GM18508 (cell line): ENCODE measurements around the gene LY6G6C.
"Not testable (repeated sequence)": the region's sequence is repeated elsewhere in the genome, so short reads cannot be mapped to it uniquely, and the experiment has no call there.

Experiments
- ATAC-seq: cut with Tn5 transposase; IDR thresholded peaks from one replicate; pipeline ENCODE4 v1.9.1; 2021; ENCODE audit warnings: moderate number of reproducible peaks; ENCODE audit not compliant: insufficient read depth, unreplicated experiment

The LY6G6C gene

GRCh38 chr6:31709157-31709556, 12.4 kb downstream of the LY6G6C start:
- not testable (repeated sequence) for ATAC-seq

- ATAC-seq = no peak
Measured at GRCh38 chr6:31708224-31708623, 13.3 kb downstream of the LY6G6C start.

GRCh38 chr6:31707701-31708100, 13.8 kb downstream of the LY6G6C start:
- no peak for ATAC-seq

- no peak for ATAC-seq
Measured at GRCh38 chr6:31706599-31706998, 14.9 kb downstream of the LY6G6C start, which contains the start of gene LY6G6F. Gene LY6G6F (plus strand): TSS chr6:31706866. CDS start chr6:31706907, 41 bp downstream.

GRCh38 chr6:31705931-31706330, 15.6 kb downstream of the LY6G6C start:
- ATAC-seq = no peak

GRCh38 chr6:31702819-31703716, 18.5 kb downstream of the LY6G6C start, which contains the start of gene ABHD16A:
Gene ABHD16A (minus strand): TSS chr6:31703324. CDS start chr6:31703281, 43 bp downstream.
- no peak for ATAC-seq

- no peak for ATAC-seq
Measured at GRCh38 chr6:31702405-31702818, 19.1 kb downstream of the LY6G6C start.

GRCh38 chr6:31701666-31702404, 19.7 kb downstream of the LY6G6C start:
- no peak for ATAC-seq

- no peak for ATAC-seq
Measured at GRCh38 chr6:31700740-31701401, 20.7 kb downstream of the LY6G6C start.

GRCh38 chr6:31697555-31697954, 24.0 kb downstream of the LY6G6C start:
- no peak for ATAC-seq

GRCh38 chr6:31693535-31693934, 28.0 kb downstream of the LY6G6C start:
- ATAC-seq = no peak

GRCh38 chr6:31692886-31693285, 28.7 kb downstream of the LY6G6C start:
- ATAC-seq = no peak

GRCh38 chr6:31692353-31692752, 29.2 kb downstream of the LY6G6C start:
- no peak for ATAC-seq

- no peak for ATAC-seq
Measured at GRCh38 chr6:31691564-31692108, 29.9 kb downstream of the LY6G6C start.

GRCh38 chr6:31691078-31691463, 30.5 kb downstream of the LY6G6C start:
- no peak for ATAC-seq

- ATAC-seq = no peak
Measured at GRCh38 chr6:31690231-31691077, 31.1 kb downstream of the LY6G6C start.

- ATAC-seq = no peak
Measured at GRCh38 chr6:31689249-31690110, 32.1 kb downstream of the LY6G6C start.

GRCh38 chr6:31687860-31688693, 33.5 kb downstream of the LY6G6C start:
- ATAC-seq = no peak
